ENCODE data around the gene PATJ. TPM values are rescaled to one million over a fixed set of nuclear protein-coding genes. Genes with fewer than 3 reads are reported as not detected.

Gene PATJ
- polyA plus RNA-seq, 4 donors, result 11.5 to 41.5 (median 16.2) TPM

DNA sequence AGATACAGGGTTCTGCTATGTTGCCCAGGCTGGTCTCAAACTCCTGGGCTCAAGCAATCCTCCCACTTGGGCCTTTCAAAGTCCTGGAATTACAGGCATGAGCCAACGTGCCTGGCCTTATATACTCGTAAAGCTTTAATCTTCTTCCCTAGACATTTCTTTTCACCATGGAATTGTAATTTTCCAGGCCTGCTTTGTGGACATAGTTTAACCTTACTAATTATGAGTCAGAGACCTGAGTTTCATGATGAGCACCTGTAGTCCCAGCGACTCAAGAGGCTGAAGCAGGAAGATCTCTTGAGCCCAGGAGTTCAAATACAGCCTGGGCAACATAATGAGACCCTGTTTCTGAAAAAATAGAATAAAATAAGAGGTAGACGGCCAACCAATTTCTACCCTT, 12.3 kb downstream of the PATJ start:
- no peak for FAIRE-seq
- 79 to 88% (median 87%) methylated on average over 4 of the region's 4 CpGs for WGBS, 3 donors

DNA sequence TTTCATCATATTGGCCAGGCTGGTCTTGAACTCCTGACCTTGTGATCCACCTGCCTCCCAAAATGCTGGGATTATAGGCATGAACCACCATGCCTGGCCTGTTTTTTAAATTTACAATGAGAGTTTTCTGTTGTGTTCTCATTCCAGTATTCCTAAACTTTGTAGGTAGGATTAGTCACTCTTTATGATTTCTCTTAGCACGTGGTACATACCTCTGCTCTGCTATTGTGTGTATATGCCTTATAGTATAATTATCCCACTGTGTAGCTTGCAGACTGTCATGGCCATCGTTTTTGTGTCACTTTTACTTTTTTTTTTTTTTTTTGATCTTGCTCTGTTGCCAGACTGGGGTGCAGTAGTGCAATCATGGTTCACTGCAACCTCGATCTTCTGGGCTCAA, 14.5 kb downstream of the PATJ start:
- Histone ChIP-seq H3K4me1 (ENCODE audit: control insufficient read depth in 3 of 3, insufficient read depth in 2 of 3, low read depth in 1 of 3, low read length in 2 of 3) (no peaks in the 10 kb centered on the region), H3K27me3 (ENCODE audit: control insufficient read depth in 3 of 3, insufficient read depth in 3 of 3, low read length in 3 of 3) (no peaks in the 10 kb centered on the region), H3K36me3 (ENCODE audit: control insufficient read depth in 3 of 3, insufficient read depth in 2 of 3, low read depth in 1 of 3, low read length in 3 of 3) (peaks cover 0 to 6% (median 0%) of the 10 kb centered on the region in 3 donors), H3K4me3 (ENCODE audit: low read depth in 1 of 3, low read length in 3 of 3) (no peak overlapping the region), H3K27ac (ENCODE audit: low read depth in 1 of 3, low read length in 2 of 3) (no peak overlapping the region), H3K9me3 (ENCODE audit: control insufficient read depth in 2 of 2, insufficient read depth in 1 of 2, low read depth in 1 of 2, low read length in 1 of 2) (no peaks in the 10 kb centered on the region)
- DNase-seq (no peak), FAIRE-seq (no peak)
- WGBS, 3 donors, result 59 to 77% (median 67%) methylated on average over 3 of the region's 3 CpGs

More for the DNA sequence above, 12.3 kb downstream of the PATJ start:
- Histone ChIP-seq H3K27me3 (ENCODE audit: control insufficient read depth in 3 of 3, insufficient read depth in 3 of 3, low read length in 3 of 3) (no peaks in the 10 kb centered on the region), H3K27ac (ENCODE audit: low read depth in 1 of 3, low read length in 2 of 3) (no peak overlapping the region), H3K4me3 (ENCODE audit: low read depth in 1 of 3, low read length in 3 of 3) (no peak overlapping the region), H3K4me1 (ENCODE audit: control insufficient read depth in 3 of 3, insufficient read depth in 2 of 3, low read depth in 1 of 3, low read length in 2 of 3) (no peaks in the 10 kb centered on the region), H3K9me3 (ENCODE audit: control insufficient read depth in 2 of 2, insufficient read depth in 1 of 2, low read depth in 1 of 2, low read length in 1 of 2) (no peaks in the 10 kb centered on the region), H3K36me3 (ENCODE audit: control insufficient read depth in 3 of 3, insufficient read depth in 2 of 3, low read depth in 1 of 3, low read length in 3 of 3) (peaks cover 0 to 6% (median 0%) of the 10 kb centered on the region in 3 donors)
- DNase-seq, result no peak

DNA sequence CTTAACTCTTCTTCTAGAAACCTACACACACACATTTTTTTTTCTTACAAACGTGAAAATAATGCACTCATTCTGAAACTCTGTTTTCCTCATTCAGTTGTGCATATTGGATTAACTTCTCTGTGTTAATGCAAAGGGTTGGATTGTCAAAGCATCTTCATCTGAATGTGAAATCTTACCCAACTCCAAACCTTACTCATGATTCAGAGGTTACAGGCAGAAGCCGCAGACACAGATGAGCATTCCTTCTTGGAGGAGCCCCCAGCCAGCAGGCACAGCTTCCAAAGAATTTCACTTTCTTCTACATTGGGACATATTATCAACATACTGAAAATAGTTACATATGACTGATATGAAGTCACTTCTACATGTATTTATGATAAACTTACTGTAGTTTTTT, 15.7 kb downstream of the PATJ start:
- FAIRE-seq, result no peak

DNA sequence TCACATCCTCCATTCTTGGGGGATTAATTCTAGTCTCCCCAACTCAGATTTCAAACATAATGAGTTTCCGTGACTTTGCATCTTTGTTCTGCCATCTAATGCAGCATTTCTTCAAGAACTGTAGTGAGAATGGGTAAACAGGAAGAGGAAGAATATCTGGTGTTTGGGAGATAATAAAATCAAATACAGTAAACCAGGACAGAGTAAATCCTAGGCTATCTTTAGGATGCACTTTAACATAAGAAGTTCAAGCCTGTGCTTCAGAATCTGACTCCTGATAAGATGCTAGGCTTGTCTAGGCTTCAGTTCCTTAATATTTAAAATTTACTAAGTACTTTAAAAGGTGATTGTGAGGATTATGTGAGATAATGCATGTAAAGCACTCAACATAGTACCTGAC, 27.9 kb downstream of the PATJ start:
- Histone ChIP-seq H3K27ac (ENCODE audit: low read depth in 1 of 3, low read length in 2 of 3) (no peak overlapping the region), H3K4me1 (ENCODE audit: control insufficient read depth in 3 of 3, insufficient read depth in 2 of 3, low read depth in 1 of 3, low read length in 2 of 3) (no peaks in the 10 kb centered on the region), H3K9me3 (ENCODE audit: control insufficient read depth in 2 of 2, insufficient read depth in 1 of 2, low read depth in 1 of 2, low read length in 1 of 2) (no peaks in the 10 kb centered on the region), H3K4me3 (ENCODE audit: low read depth in 1 of 3, low read length in 3 of 3) (no peak overlapping the region), H3K27me3 (ENCODE audit: control insufficient read depth in 3 of 3, insufficient read depth in 3 of 3, low read length in 3 of 3) (no peaks in the 10 kb centered on the region), H3K36me3 (ENCODE audit: control insufficient read depth in 3 of 3, insufficient read depth in 2 of 3, low read depth in 1 of 3, low read length in 3 of 3) (peaks cover 2 to 29% (median 5%) of the 10 kb centered on the region in 3 donors)
- no peak for FAIRE-seq
- DNase-seq, result no peak
- WGBS, 3 donors, result 95 to 98% (median 97%) methylated on average over 1 of the region's 1 CpG

More for the DNA sequence above, 15.7 kb downstream of the PATJ start:
- 70 to 82% (median 79%) methylated on average over 2 of the region's 2 CpGs for WGBS, 3 donors
- DNase-seq, result no peak
- Histone ChIP-seq H3K27ac (ENCODE audit: low read depth in 1 of 3, low read length in 2 of 3) (no peak overlapping the region), H3K36me3 (ENCODE audit: control insufficient read depth in 3 of 3, insufficient read depth in 2 of 3, low read depth in 1 of 3, low read length in 3 of 3) (peaks cover 0 to 6% (median 0%) of the 10 kb centered on the region in 3 donors), H3K4me1 (ENCODE audit: control insufficient read depth in 3 of 3, insufficient read depth in 2 of 3, low read depth in 1 of 3, low read length in 2 of 3) (no peaks in the 10 kb centered on the region), H3K27me3 (ENCODE audit: control insufficient read depth in 3 of 3, insufficient read depth in 3 of 3, low read length in 3 of 3) (no peaks in the 10 kb centered on the region), H3K4me3 (ENCODE audit: low read depth in 1 of 3, low read length in 3 of 3) (no peak overlapping the region), H3K9me3 (ENCODE audit: control insufficient read depth in 2 of 2, insufficient read depth in 1 of 2, low read depth in 1 of 2, low read length in 1 of 2) (no peaks in the 10 kb centered on the region)

DNA sequence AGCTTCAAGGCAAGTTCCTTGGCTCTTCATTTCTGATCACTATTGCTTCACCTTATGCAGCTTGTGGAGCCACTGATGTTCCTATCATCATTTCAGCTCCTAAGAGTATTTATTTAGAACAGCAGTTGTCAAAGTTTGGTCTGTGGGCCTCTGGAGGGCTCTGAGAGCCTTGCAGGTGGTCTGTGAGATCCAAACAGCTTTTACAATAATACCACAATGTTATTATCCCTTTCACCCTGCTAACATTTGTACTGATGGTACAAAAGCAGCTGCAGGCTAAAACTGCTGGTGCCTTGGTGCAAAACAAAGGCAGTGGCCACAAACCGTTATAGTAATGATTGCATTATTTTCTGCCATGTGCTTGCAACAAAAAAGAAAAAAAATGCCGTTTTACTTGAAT, 33.8 kb downstream of the PATJ start:
- Histone ChIP-seq H3K9me3 (ENCODE audit: control insufficient read depth in 2 of 2, insufficient read depth in 1 of 2, low read depth in 1 of 2, low read length in 1 of 2) (no peaks in the 10 kb centered on the region), H3K27me3 (ENCODE audit: control insufficient read depth in 3 of 3, insufficient read depth in 3 of 3, low read length in 3 of 3) (no peaks in the 10 kb centered on the region), H3K4me3 (ENCODE audit: low read depth in 1 of 3, low read length in 3 of 3) (no peak overlapping the region), H3K4me1 (ENCODE audit: control insufficient read depth in 3 of 3, insufficient read depth in 2 of 3, low read depth in 1 of 3, low read length in 2 of 3) (no peaks in the 10 kb centered on the region), H3K36me3 (ENCODE audit: control insufficient read depth in 3 of 3, insufficient read depth in 2 of 3, low read depth in 1 of 3, low read length in 3 of 3) (peaks cover 2 to 27% (median 8%) of the 10 kb centered on the region in 3 donors), H3K27ac (ENCODE audit: low read depth in 1 of 3, low read length in 2 of 3) (no peak overlapping the region)
- FAIRE-seq (no peak), DNase-seq (no peak)
- whole genome bisulfite sequencing, 3 donors, result 85 to 90% (median 86%) methylated on average over 2 of the region's 2 CpGs

DNA sequence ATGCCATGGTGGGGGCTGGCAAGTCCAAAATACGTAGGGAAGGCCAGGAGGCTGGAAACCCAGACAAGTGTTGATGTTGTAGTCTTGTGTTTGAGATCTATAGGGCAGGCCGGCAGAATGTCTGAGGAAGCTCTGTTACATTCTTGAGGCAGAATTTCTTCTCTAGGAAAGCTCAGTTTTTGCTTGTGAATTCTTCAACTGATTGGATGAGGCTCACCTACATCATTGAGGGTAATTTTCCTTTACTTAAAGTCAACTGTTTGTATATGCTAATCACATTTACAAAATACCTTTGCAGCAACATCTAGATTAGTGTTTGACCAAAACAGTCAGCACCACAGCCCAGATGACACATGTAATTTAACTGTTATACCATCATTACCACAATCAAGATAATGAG, 37.0 kb downstream of the PATJ start:
- Histone ChIP-seq H3K4me3 (ENCODE audit: low read depth in 1 of 3, low read length in 3 of 3) (no peak overlapping the region), H3K9me3 (ENCODE audit: control insufficient read depth in 2 of 2, insufficient read depth in 1 of 2, low read depth in 1 of 2, low read length in 1 of 2) (no peaks in the 10 kb centered on the region), H3K4me1 (ENCODE audit: control insufficient read depth in 3 of 3, insufficient read depth in 2 of 3, low read depth in 1 of 3, low read length in 2 of 3) (no peaks in the 10 kb centered on the region), H3K27me3 (ENCODE audit: control insufficient read depth in 3 of 3, insufficient read depth in 3 of 3, low read length in 3 of 3) (no peaks in the 10 kb centered on the region), H3K27ac (ENCODE audit: low read depth in 1 of 3, low read length in 2 of 3) (no peak overlapping the region), H3K36me3 (ENCODE audit: control insufficient read depth in 3 of 3, insufficient read depth in 2 of 3, low read depth in 1 of 3, low read length in 3 of 3) (peaks cover 0 to 20% (median 6%) of the 10 kb centered on the region in 3 donors)
- WGBS, 3 donors, result 95 to 100% (median 99%) methylated on average over 2 of the region's 2 CpGs
- FAIRE-seq, result no peak
- DNase-seq, result no peak

DNA sequence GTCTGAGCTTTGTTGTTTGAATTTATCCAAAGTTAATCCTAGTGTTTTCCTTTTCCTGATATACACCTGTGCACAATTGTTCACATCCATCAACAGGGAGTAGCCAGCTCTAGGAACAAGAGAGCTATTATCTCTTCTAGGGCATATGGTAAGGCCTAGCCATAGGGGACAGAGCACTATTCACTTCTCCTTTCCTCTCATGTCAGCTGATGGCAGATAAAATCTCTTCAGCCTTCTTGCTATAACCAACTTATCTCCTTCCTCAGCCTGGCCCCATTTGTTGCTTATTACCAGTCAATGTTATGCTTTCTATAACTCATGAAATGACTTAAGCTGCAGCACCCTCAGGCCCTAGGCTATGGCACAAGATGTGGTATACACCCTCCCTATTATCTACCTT, 38.9 kb downstream of the PATJ start:
- Histone ChIP-seq H3K27me3 (ENCODE audit: control insufficient read depth in 3 of 3, insufficient read depth in 3 of 3, low read length in 3 of 3) (no peaks in the 10 kb centered on the region), H3K9me3 (ENCODE audit: control insufficient read depth in 2 of 2, insufficient read depth in 1 of 2, low read depth in 1 of 2, low read length in 1 of 2) (no peaks in the 10 kb centered on the region), H3K27ac (ENCODE audit: low read depth in 1 of 3, low read length in 2 of 3) (no peak overlapping the region), H3K4me3 (ENCODE audit: low read depth in 1 of 3, low read length in 3 of 3) (no peak overlapping the region), H3K4me1 (ENCODE audit: control insufficient read depth in 3 of 3, insufficient read depth in 2 of 3, low read depth in 1 of 3, low read length in 2 of 3) (no peaks in the 10 kb centered on the region), H3K36me3 (ENCODE audit: control insufficient read depth in 3 of 3, insufficient read depth in 2 of 3, low read depth in 1 of 3, low read length in 3 of 3) (peaks cover 0 to 23% (median 6%) of the 10 kb centered on the region in 3 donors)
- FAIRE-seq (no peak), DNase-seq (no peak)

DNA sequence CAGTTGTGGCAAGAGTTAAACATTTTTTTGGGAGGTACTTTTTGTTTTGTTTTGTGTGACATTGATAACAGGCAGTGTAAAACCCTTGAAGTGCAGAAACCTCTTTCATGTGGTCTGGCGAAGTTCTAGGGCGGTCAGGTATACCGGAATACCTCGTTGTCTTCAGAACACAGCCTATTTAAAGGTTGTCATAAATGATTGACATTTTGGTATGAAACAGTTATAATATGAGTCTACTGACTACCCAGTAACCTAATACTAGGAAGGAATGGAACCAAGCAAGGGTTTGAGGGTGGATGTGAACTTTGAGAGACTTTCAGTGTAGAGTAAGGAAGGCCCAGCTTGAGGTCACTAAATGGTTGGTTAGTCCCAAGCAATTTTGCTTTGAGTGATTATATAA, 40.5 kb downstream of the PATJ start:
- no peaks in the 10 kb centered on the region for H3K27me3 ChIP-seq (ENCODE audit: control insufficient read depth in 3 of 3, insufficient read depth in 3 of 3, low read length in 3 of 3)
- H3K4me3 ChIP-seq (ENCODE audit: low read depth in 1 of 3, low read length in 3 of 3), result no peak overlapping the region
- WGBS, 3 donors, result 77 to 82% (median 79%) methylated on average over 4 of the region's 4 CpGs
- DNase-seq (peak in 1 of 2 donors; percentile 44), FAIRE-seq (no peak)
- H3K4me1 ChIP-seq (ENCODE audit: control insufficient read depth in 3 of 3, insufficient read depth in 2 of 3, low read depth in 1 of 3, low read length in 2 of 3), result no peaks in the 10 kb centered on the region
- peak overlapping the region in 1 of 3 donors; percentile 39 for H3K27ac ChIP-seq (ENCODE audit: low read depth in 1 of 3, low read length in 2 of 3)
- H3K36me3 ChIP-seq (ENCODE audit: control insufficient read depth in 3 of 3, insufficient read depth in 2 of 3, low read depth in 1 of 3, low read length in 3 of 3), result peaks cover 0 to 20% (median 2%) of the 10 kb centered on the region in 3 donors
- no peaks in the 10 kb centered on the region for H3K9me3 ChIP-seq (ENCODE audit: control insufficient read depth in 2 of 2, insufficient read depth in 1 of 2, low read depth in 1 of 2, low read length in 1 of 2)

DNA sequence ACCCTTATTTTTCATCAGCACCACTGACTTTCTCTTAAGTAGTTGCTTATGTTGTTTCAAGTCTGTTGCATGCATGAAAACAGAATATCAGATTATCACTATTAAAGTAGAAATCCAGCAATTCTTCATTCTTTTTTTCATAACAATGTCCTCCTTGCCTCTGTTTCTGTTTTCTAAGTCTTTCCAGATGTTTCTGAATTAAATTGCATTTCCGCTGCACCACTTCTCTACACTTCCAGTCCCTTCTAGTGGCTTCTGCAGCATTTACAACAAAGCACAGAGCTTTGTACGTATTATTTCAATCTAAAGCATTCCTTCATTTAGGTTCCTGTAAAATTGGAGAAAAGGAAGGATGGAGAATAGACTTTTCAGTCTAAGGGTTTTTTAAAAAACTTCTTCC, 42.4 kb downstream of the PATJ start:
- Histone ChIP-seq H3K9me3 (ENCODE audit: control insufficient read depth in 2 of 2, insufficient read depth in 1 of 2, low read depth in 1 of 2, low read length in 1 of 2) (no peaks in the 10 kb centered on the region), H3K4me3 (ENCODE audit: low read depth in 1 of 3, low read length in 3 of 3) (no peak overlapping the region), H3K36me3 (ENCODE audit: control insufficient read depth in 3 of 3, insufficient read depth in 2 of 3, low read depth in 1 of 3, low read length in 3 of 3) (peaks cover 0 to 22% (median 2%) of the 10 kb centered on the region in 3 donors), H3K4me1 (ENCODE audit: control insufficient read depth in 3 of 3, insufficient read depth in 2 of 3, low read depth in 1 of 3, low read length in 2 of 3) (no peaks in the 10 kb centered on the region), H3K27ac (ENCODE audit: low read depth in 1 of 3, low read length in 2 of 3) (no peak overlapping the region), H3K27me3 (ENCODE audit: control insufficient read depth in 3 of 3, insufficient read depth in 3 of 3, low read length in 3 of 3) (no peaks in the 10 kb centered on the region)
- WGBS, 3 donors, result 90 to 97% (median 94%) methylated on average over 2 of the region's 2 CpGs
- FAIRE-seq (no peak), DNase-seq (no peak)
